HUDEP-2 (cell line): Measurements from ENCODE around the gene DCUN1D2.
A peak's percentile ranks its signal among the peaks of the same experiment; 100 is the strongest.
"Not testable (repeated sequence)": the region's sequence is repeated elsewhere in the genome, so short reads cannot be mapped to it uniquely, and the experiment has no call there.

ENCODE experiments used
- DNase-seq, 76 experiments: peaks; one replicate each; lab custom pipeline; 2025; ENCODE audit not compliant: unreplicated experiment in 76 of 76; lab: John Stamatoyannopoulos, UW

The DCUN1D2 gene

GRCh38 chr13:113468472-113469201 lies 21.9 kb downstream of the DCUN1D2 start:
- no peak for DNase-seq

GRCh38 chr13:113468029-113468428 lies 22.5 kb downstream of the DCUN1D2 start:
- DNase-seq = no peak

- no peak for DNase-seq
These were observed 24.1 kb downstream of the DCUN1D2 start for GRCh38 chr13:113466383-113466782.

GRCh38 chr13:113465300-113465699 lies 25.2 kb downstream of the DCUN1D2 start:
- no peak for DNase-seq

- no peak for DNase-seq
These were observed 26.0 kb downstream of the DCUN1D2 start for GRCh38 chr13:113464476-113464875.

- no peak for DNase-seq
These were observed 29.3 kb downstream of the DCUN1D2 start for GRCh38 chr13:113461022-113461751.

- no peak for DNase-seq
These were observed 29.9 kb downstream of the DCUN1D2 start for GRCh38 chr13:113460599-113460998.

- no peak for DNase-seq
These were observed 30.4 kb downstream of the DCUN1D2 start for GRCh38 chr13:113460064-113460555.

- no peak for DNase-seq
These were observed 32.1 kb downstream of the DCUN1D2 start for GRCh38 chr13:113458253-113459065.

GRCh38 chr13:113457510-113457909 lies 33.0 kb downstream of the DCUN1D2 start:
- no peak for DNase-seq

- DNase-seq = no peak
These were observed 34.3 kb downstream of the DCUN1D2 start for GRCh38 chr13:113456116-113456702.

- DNase-seq = no peak
These were observed 35.1 kb downstream of the DCUN1D2 start for GRCh38 chr13:113455384-113455783.

GRCh38 chr13:113454936-113455335 lies 35.6 kb downstream of the DCUN1D2 start:
- DNase-seq = no peak

- no peak for DNase-seq
These were observed 37.3 kb downstream of the DCUN1D2 start, which contains the start of gene ADPRHL1 for GRCh38 chr13:113452942-113453901. ADPRHL1 (minus strand) TSS chr13:113453488; CDS start chr13:113453437, 51 bp downstream.

- DNase-seq = no peak
These were observed 38.0 kb downstream of the DCUN1D2 start for GRCh38 chr13:113452466-113452865.

- no peak for DNase-seq
These were observed 38.5 kb downstream of the DCUN1D2 start for GRCh38 chr13:113451951-113452421.

- DNase-seq = peak in 29 of 76 experiments; percentile 3 to 60 (median 15)
These were observed 39.5 kb downstream of the DCUN1D2 start for GRCh38 chr13:113450861-113451620.

- not testable (repeated sequence) for DNase-seq
These were observed 40.2 kb downstream of the DCUN1D2 start for GRCh38 chr13:113450348-113450744.
